GM12891 (cell line): ENCODE results near the gene RNF186.
"Not testable (repeated sequence)": the region's sequence is repeated elsewhere in the genome, so short reads cannot be mapped to it uniquely, and the experiment has no call there.

Experiments used
- DNase-seq: peaks from one replicate; pipeline ENCODE4 v3.0.0; 2011; ENCODE audit warnings: low spot score; ENCODE audit not compliant: insufficient read length
- FAIRE-seq: peaks from 2 replicates; lab custom pipeline; 2011; peaks lifted over from hg19 to GRCh38; lab: Jason Lieb, UNC
- PAX5 ChIP-seq: IDR thresholded peaks from 2 replicates; pipeline ENCODE4 v1.6.1; 2011; ENCODE audit warnings: low read length, moderate library complexity, mild to moderate bottlenecking; ENCODE audit not compliant: insufficient read depth, severe bottlenecking
- POLR2A ChIP-seq: IDR thresholded peaks from 2 replicates; pipeline ENCODE4 v1.6.1; 2011; ENCODE audit warnings: low read depth, low read length, control low read depth
- POLR2AphosphoS5 ChIP-seq: IDR thresholded peaks from 2 replicates; pipeline ENCODE4 v1.6.1; 2011; ENCODE audit warnings: low read depth, low read length, control low read depth
- POU2F2 ChIP-seq: IDR thresholded peaks from 2 replicates; pipeline ENCODE4 v1.6.1; 2011; ENCODE audit warnings: low read depth, mild to moderate bottlenecking, control low read depth, low read length, moderate library complexity
- SPI1 ChIP-seq: IDR thresholded peaks from 2 replicates; pipeline ENCODE4 v1.6.1; 2011; ENCODE audit warnings: low read depth, low read length, control low read depth
- TAF1 ChIP-seq: IDR thresholded peaks from 2 replicates; pipeline ENCODE4 v1.6.1; 2011; ENCODE audit warnings: low read depth, low read length, control low read depth

The RNF186 gene

GRCh38 chr1:19828546-19828945 is 13.5 kb upstream of the RNF186 start:
- DNase-seq (no peak), FAIRE-seq (no peak)
- TF ChIP-seq SPI1 (no peak), TAF1 (no peak), POLR2AphosphoS5 (no peak), POU2F2 (no peak), POLR2A (no peak), PAX5 (no peak)

DNA sequence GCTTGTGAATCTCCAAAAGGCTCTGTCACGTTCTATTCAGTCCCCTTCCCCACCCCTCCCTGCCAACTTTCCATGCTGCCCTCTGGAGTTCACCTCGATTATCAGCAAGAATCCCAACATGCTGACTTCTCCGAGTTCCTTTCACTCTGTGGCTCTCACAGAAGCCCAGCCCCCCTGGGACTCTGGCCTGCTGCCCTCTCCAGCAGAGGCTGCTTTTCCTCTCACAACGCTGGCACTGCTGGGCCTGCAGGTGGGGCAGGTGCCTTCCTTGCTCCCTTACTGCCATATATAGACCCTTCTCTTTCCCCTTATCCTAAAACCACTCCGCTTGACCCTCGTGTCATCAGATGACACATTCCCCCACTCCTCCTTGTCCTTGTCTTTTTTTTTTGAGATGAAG is 10.2 kb upstream of the RNF186 start:
- no peak for TF ChIP-seq TAF1
- no peak for TF ChIP-seq POLR2AphosphoS5
- no peak for TF ChIP-seq POU2F2
- no peak for TF ChIP-seq PAX5
- no peak for TF ChIP-seq POLR2A
- TF ChIP-seq SPI1 = no peak
- DNase-seq (no peak), FAIRE-seq (no peak)

DNA sequence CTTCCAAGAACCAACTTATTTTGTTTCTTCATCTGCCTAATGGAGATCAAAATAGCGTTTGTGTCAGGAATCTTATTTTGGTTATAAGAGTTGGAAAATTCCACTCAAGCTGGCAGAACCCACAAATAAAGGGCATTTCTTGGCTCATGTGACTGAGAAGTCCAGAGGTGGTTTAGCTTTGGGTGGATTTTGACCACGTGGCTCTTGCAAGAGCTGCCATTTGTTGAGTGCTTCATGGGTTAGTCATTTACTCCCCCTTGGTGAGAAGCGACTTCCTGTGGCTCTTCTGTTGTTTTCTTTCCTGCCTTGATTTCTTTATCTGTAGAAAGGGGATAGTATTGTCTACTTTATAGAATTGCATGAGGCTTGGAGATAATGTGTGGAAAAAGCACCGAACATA is 9.5 kb upstream of the RNF186 start:
- FAIRE-seq (no peak), DNase-seq (no peak)
- TF ChIP-seq POLR2AphosphoS5 = no peak
- TF ChIP-seq POU2F2 = no peak
- no peak for TF ChIP-seq SPI1
- TF ChIP-seq POLR2A = no peak
- TF ChIP-seq TAF1 = no peak
- TF ChIP-seq PAX5 = no peak

GRCh38 chr1:19824036-19824435 is 9.0 kb upstream of the RNF186 start:
- no peak for FAIRE-seq
- no peak for DNase-seq
- TF ChIP-seq PAX5 = no peak

DNA sequence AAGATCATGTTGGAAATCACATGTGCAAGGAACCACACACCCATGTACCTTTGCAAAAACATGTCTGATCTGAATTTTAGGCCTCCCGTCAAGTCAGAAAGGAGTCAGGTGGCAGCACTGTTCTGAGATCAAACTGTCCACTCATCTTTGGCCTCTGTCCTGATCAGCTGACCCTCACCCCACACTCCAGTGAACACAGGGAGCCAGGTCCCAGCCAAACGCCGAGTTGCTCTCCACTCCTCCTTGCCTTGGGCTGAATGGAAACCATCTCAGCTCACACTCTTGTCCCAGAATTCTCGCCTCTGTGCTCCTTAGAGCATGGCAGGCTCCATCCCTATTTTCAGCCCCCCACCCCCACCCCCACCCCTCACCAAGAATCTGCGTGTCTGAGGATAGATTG is 4.6 kb upstream of the RNF186 start:
- TF ChIP-seq SPI1 = no peak
- TF ChIP-seq PAX5 = no peak
- TF ChIP-seq POU2F2 = no peak
- TF ChIP-seq POLR2A = no peak
- TF ChIP-seq TAF1 = no peak
- TF ChIP-seq POLR2AphosphoS5 = no peak
- no peak for FAIRE-seq
- no peak for DNase-seq

DNA sequence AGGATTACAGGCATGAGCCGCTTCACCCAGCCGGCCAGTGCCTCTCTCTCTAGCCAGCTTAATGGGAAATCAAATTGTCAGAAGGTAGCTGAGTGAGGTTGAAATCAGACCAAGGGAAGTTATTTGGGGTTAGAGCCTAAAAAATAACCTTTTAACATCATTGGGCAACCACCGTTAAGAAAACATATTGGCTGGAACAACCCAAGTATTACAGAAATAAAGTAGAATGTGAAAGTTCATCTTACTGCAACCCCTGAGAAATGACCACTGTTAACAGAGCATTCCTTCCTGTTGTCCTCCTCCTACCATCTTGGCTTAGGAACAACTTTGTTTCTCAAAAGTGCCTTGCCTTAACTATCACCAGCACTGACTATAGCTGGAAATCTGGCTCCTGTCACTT is 3.2 kb upstream of the RNF186 start:
- no peak for DNase-seq
- TF ChIP-seq POLR2A = no peak
- no peak for TF ChIP-seq TAF1
- no peak for TF ChIP-seq PAX5
- no peak for TF ChIP-seq SPI1
- TF ChIP-seq POU2F2 = no peak
- no peak for TF ChIP-seq POLR2AphosphoS5
- FAIRE-seq = no peak

DNA sequence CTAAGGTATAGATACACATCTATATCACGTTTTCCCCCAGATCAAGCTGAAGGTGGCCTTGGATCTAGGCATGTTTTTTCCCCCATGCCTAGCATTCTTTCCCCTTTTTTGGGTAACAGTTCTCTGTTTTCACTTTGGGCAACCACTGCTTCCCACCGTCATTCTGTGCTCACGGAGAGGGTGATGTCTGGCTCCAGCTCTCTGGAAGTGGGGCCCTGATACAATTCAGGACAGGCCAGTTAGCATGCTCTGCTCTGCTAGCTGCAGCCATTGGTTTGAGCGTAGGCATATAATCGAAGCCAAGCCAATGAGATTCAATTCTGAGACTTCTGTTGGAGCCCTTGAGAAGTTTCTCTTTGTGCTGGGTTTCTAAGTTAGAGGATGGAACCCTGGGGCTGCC is 2.1 kb upstream of the RNF186 start:
- FAIRE-seq = no peak

GRCh38 chr1:19816737-19817086 is 1.6 kb upstream of the RNF186 start:
- not testable (repeated sequence) for FAIRE-seq, DNase-seq

More for the DNA sequence above, 2.1 kb upstream of the RNF186 start:
- no peak for DNase-seq
- no peak for TF ChIP-seq PAX5
- TF ChIP-seq SPI1 = no peak
- no peak for TF ChIP-seq TAF1
- TF ChIP-seq POLR2AphosphoS5 = no peak
- TF ChIP-seq POLR2A = no peak
- TF ChIP-seq POU2F2 = no peak

GRCh38 chr1:19815801-19816736 is 986 bp upstream of the RNF186 start:
- DNase-seq (no peak), FAIRE-seq (no peak)
- no peak for TF ChIP-seq POLR2AphosphoS5
- TF ChIP-seq POLR2A = no peak
- no peak for TF ChIP-seq PAX5
- TF ChIP-seq POU2F2 = no peak
- no peak for TF ChIP-seq SPI1
- TF ChIP-seq TAF1 = no peak

DNA sequence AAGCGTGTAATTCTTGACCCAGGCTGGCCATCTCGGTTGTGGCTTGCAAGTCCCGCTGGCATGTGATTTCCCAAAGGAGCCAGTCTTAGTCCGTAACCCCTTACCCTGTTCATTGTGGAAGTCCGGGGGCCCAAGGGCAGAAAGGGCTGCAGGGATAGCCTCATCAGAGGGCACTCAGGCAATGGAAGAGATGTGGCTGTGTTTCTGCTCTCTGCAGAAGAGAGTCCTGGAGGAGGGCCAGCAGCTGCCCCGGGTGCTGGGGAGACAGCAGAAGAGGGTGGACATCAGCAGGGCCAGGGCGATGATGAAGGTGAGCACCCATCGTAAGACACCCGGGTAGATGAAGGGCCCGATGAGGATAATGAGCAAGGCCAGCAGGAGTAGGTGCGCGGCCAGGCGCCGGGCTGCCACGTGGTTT is 830 bp downstream of the RNF186 start:
- no peak for TF ChIP-seq PAX5
- no peak for TF ChIP-seq POLR2A
- no peak for TF ChIP-seq SPI1
- DNase-seq (no peak), FAIRE-seq (no peak)

DNA sequence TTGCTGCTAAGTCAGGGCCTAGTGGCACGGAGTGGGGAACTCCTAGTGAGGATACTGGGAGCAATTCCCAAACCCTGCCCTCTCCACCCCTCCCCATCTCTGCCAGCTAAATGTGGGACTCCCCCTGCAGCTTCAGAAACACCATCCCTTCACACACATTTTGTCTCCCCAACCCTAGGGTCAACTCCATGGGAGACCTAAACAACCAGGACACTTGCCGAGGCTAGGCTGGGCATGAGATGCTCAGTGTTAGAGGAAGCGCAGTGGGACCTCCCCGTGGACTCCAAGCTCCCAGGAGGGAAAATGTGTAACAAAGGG is 1.5 kb downstream of the RNF186 start:
- DNase-seq (no peak), FAIRE-seq (no peak)
- TF ChIP-seq TAF1 = no peak
- TF ChIP-seq PAX5 = no peak
- TF ChIP-seq POU2F2 = no peak
- no peak for TF ChIP-seq POLR2A
- no peak for TF ChIP-seq SPI1
